K562 (cell line): ENCODE data around the gene DNASE2B. TPM values are rescaled to one million over a fixed set of nuclear protein-coding genes. Genes with fewer than 3 reads are reported as not detected.

ENCODE experiments used
- ATAC-seq: fragments of 200-7000 bp; cut with Tn5 transposase; 3 replicates; pipeline ENCODE4 v1.9.1; 2020; ENCODE audit warnings: moderate library complexity
- BruUV-seq: library from RNA; stranded (reverse); fragments of 400-500 nt; replicated peaks from 2 replicates; lab custom pipeline; 2021; lab: Mats Ljungman, UMichigan
- CTCF ChIA-PET: fragments of 300-600 bp; formaldehyde crosslinking; extraction: SDS; loops from one replicate; lab custom pipeline; 2021; ENCODE audit warnings: low intra/inter-chr PET ratio; lab: Yijun Ruan, JAX
- POLR2A ChIA-PET: fragments of 300-600, 350-650 bp; sonication (Branson Sonifier 250); formaldehyde crosslinking; extraction: SDS; loops from one replicate; lab custom pipeline; 2021; ENCODE audit warnings: antibody characterized with exemption, inconsistent platforms; lab: Yijun Ruan, JAX
- DNase-seq, 4 experiments: peaks; one replicate each; pipeline versions ENCODE4 v3.0.0 to v3.0.0-alpha.2; 2011 to 2018; ENCODE audit warnings: low spot score in 3 of 4, mixed read lengths in 3 of 4; ENCODE audit errors: extremely low read depth in 1 of 4
- FAIRE-seq: peaks from 2 replicates; lab custom pipeline; 2011; peaks lifted over from hg19 to GRCh38; lab: Jason Lieb, UNC
- H2AFZ ChIP-seq: 2 replicates; pipeline ENCODE4 v1.6.0; 2011; ENCODE audit warnings: low read depth, low read length, control low read depth, inconsistent platforms
- H3K27ac ChIP-seq: fragments of 200-600 bp; 3 replicates; pipeline ENCODE4 v1.8.0; 2011; ENCODE audit warnings: low read depth, mild to moderate bottlenecking, control low read depth, inconsistent platforms, low read length, moderate library complexity, mixed read lengths; ENCODE audit errors: extremely low read depth
- H3K27me3 ChIP-seq, 2 experiments: fragments of 300-600 bp in 1 of 2; 2 replicates in 1 of 2; 3 replicates in 1 of 2; pipeline versions ENCODE4 v1.6.0 to v1.8.0; 2011; ENCODE audit warnings: inconsistent platforms in 2 of 2, low read length in 2 of 2, mild to moderate bottlenecking in 1 of 2, mixed read lengths in 1 of 2, moderate library complexity in 1 of 2; ENCODE audit not compliant: control insufficient read depth in 2 of 2, insufficient read depth in 2 of 2
- H3K36me3 ChIP-seq: fragments of 300-600 bp; 3 replicates; pipeline ENCODE4 v1.8.0; 2011; ENCODE audit warnings: mild to moderate bottlenecking, low read length, inconsistent platforms; ENCODE audit not compliant: control insufficient read depth, insufficient read depth
- H3K4me1 ChIP-seq, 2 experiments: fragments of 200-600 bp in 1 of 2; replicated peaks in 1 of 2; 2 replicates in 1 of 2; 3 replicates in 1 of 2; pipeline versions ENCODE4 v1.5.1 to v1.8.0; 2011; ENCODE audit warnings: inconsistent platforms in 2 of 2, low read length in 2 of 2, mild to moderate bottlenecking in 1 of 2, mixed read lengths in 1 of 2, moderate library complexity in 1 of 2; ENCODE audit not compliant: control insufficient read depth in 2 of 2, insufficient read depth in 2 of 2
- H3K4me2 ChIP-seq: 2 replicates; pipeline ENCODE4 v1.6.1; 2011; ENCODE audit warnings: low read length, control low read depth, inconsistent platforms, mixed read lengths; ENCODE audit not compliant: insufficient read depth
- H3K4me3 ChIP-seq: fragments of 200-600 bp; sonication (generic), shearing (Covaris generic); 2 replicates; pipeline ENCODE4 v1.5.1; 2016; ENCODE audit warnings: control low read depth, inconsistent platforms
- H3K79me2 ChIP-seq: fragments of 200-600 bp; 3 replicates; pipeline ENCODE4 v1.8.0; 2011; ENCODE audit warnings: low read length, inconsistent platforms; ENCODE audit not compliant: control insufficient read depth, insufficient read depth
- H3K9ac ChIP-seq, 2 experiments: 2 replicates each; pipeline versions ENCODE4 v1.6.0 to v1.6.1; 2011; ENCODE audit warnings: low read depth in 2 of 2, low read length in 2 of 2, control low read depth in 1 of 2, inconsistent platforms in 1 of 2, mild to moderate bottlenecking in 1 of 2, mixed read lengths in 1 of 2; ENCODE audit not compliant: insufficient read depth in 1 of 2
- H3K9me1 ChIP-seq: one replicate; pipeline ENCODE4 v1.6.0; 2011; ENCODE audit warnings: inconsistent platforms, mild to moderate bottlenecking, low read length, moderate library complexity; ENCODE audit not compliant: control insufficient read depth, insufficient read depth
- H3K9me3 ChIP-seq: replicated peaks from 2 replicates; pipeline ENCODE4 v1.5.1; 2011; ENCODE audit warnings: low read depth, low read length, inconsistent platforms; ENCODE audit not compliant: control insufficient read depth, insufficient read depth
- H4K20me1 ChIP-seq: replicated peaks from 2 replicates; pipeline ENCODE4 v1.6.1; 2011; ENCODE audit warnings: low read length, inconsistent platforms, mixed read lengths; ENCODE audit not compliant: control insufficient read depth, insufficient read depth
- ARID1B ChIP-seq: fragments of 450-650 bp; IDR thresholded peaks from 2 replicates; pipeline ENCODE4 v1.6.1; 2016; ENCODE audit warnings: antibody characterized with exemption, mild to moderate bottlenecking, inconsistent platforms
- CBFA2T3 ChIP-seq: fragments of 450-650 bp; IDR thresholded peaks from 2 replicates; pipeline ENCODE4 v1.6.1; 2017
- CHD2 ChIP-seq: IDR thresholded peaks from 2 replicates; pipeline ENCODE4 v1.6.1; 2011; ENCODE audit warnings: low read depth, low read length
- CTBP1 ChIP-seq: fragments of 450-650 bp; IDR thresholded peaks from 2 replicates; pipeline ENCODE4 v1.6.1; 2016; ENCODE audit warnings: borderline replicate concordance
- EGR1 ChIP-seq: fragments of 450-650 bp; conservative IDR thresholded peaks from 2 replicates; pipeline ENCODE4 v1.6.1; 2017; ENCODE audit warnings: mild to moderate bottlenecking
- ETV5 ChIP-seq: sonication (generic); formaldehyde crosslinking; IDR thresholded peaks from 2 replicates; pipeline ENCODE4 v1.4.0; 2020; ENCODE audit warnings: low read depth, mild to moderate bottlenecking, missing genetic modification reagents
- FIP1L1 ChIP-seq: fragments of 200-400 bp; formaldehyde crosslinking; IDR thresholded peaks from 2 replicates; pipeline ENCODE4 v1.6.1; 2018; ENCODE audit warnings: mild to moderate bottlenecking, low read depth, low read length; ENCODE audit not compliant: poor library complexity, severe bottlenecking
- HIVEP1 ChIP-seq: fragments of 250-450 bp; sonication (Bioruptor Pico); IDR thresholded peaks from 2 replicates; pipeline ENCODE4 v1.4.0; 2020; ENCODE audit warnings: mild to moderate bottlenecking
- KLF13 ChIP-seq: fragments of 450-650 bp; IDR thresholded peaks from 2 replicates; pipeline ENCODE4 v1.6.1; 2016; ENCODE audit warnings: missing genetic modification characterization, low read depth, mild to moderate bottlenecking, missing compliant biosample characterization, moderate library complexity, borderline replicate concordance
- MAFF ChIP-seq: IDR thresholded peaks from 2 replicates; pipeline ENCODE4 v1.6.1; 2012; ENCODE audit warnings: low read length, improper control_type of control experiment
- MTF1 ChIP-seq: fragments of 250-450 bp; sonication (Bioruptor Pico); IDR thresholded peaks from 2 replicates; pipeline ENCODE4 v1.9.0; 2021; ENCODE audit warnings: moderate library complexity, mild to moderate bottlenecking, inconsistent platforms, borderline replicate concordance
- POLR2H ChIP-seq: IDR thresholded peaks from 2 replicates; pipeline ENCODE4 v1.6.1; 2016; ENCODE audit warnings: missing genetic modification characterization, low read depth, mild to moderate bottlenecking, control low read depth, missing compliant biosample characterization, moderate library complexity
- RBBP5 ChIP-seq: fragments of 200-600 bp; sonication (generic); IDR thresholded peaks from 2 replicates; pipeline ENCODE4 v1.6.1; 2012; ENCODE audit warnings: borderline replicate concordance, mild to moderate bottlenecking, low read length, control low read depth, inconsistent platforms; ENCODE audit not compliant: insufficient read depth, poor library complexity, severe bottlenecking
- RBM34 ChIP-seq: fragments of 200-400 bp; formaldehyde crosslinking; IDR thresholded peaks from 2 replicates; pipeline ENCODE4 v1.6.1; 2018; ENCODE audit warnings: low read length, borderline replicate concordance; ENCODE audit not compliant: insufficient read depth
- STAT5A ChIP-seq: IDR thresholded peaks from 2 replicates; pipeline ENCODE4 v1.6.1; 2012; ENCODE audit warnings: low read length, inconsistent platforms, borderline replicate concordance
- TCF3 ChIP-seq: sonication (generic); formaldehyde crosslinking; IDR thresholded peaks from 2 replicates; pipeline ENCODE4 v1.4.0; 2020; ENCODE audit warnings: mild to moderate bottlenecking, missing genetic modification reagents
- ZNF217 ChIP-seq: sonication (generic); formaldehyde crosslinking; IDR thresholded peaks from 2 replicates; pipeline ENCODE4 v1.8.0; 2022; ENCODE audit warnings: mild to moderate bottlenecking, missing genetic modification reagents
- ZNF445 ChIP-seq: fragments of 250-450 bp; sonication (Bioruptor Pico); IDR thresholded peaks from 2 replicates; pipeline ENCODE4 v1.4.0; 2020; ENCODE audit warnings: low read depth, mild to moderate bottlenecking, moderate library complexity
- ZNF75A ChIP-seq: fragments of 450-650 bp; formaldehyde crosslinking; IDR thresholded peaks from 2 replicates; pipeline ENCODE4 v1.4.0; 2020; ENCODE audit warnings: mild to moderate bottlenecking
- WGBS: fragments of 100-300 bp; shearing (Covaris generic); methylation state at CpG from one replicate; pipeline ENCODE4 v1.1.6; 2016; ENCODE audit warnings: low coverage, mixed read lengths; ENCODE audit not compliant: insufficient coverage; ENCODE audit errors: missing lambda C conversion rate; 5-methylcytosine and 5-hydroxymethylcytosine counted together
- in situ Hi-C: fragments of 300-500 bp; cut with MboI; formaldehyde crosslinking; loops from 4 replicates; pipeline ENCODE4 v1.15.0; 2018; ENCODE audit warnings: inconsistent platforms, mixed read lengths
- intact Hi-C: fragments of 100-400 bp; cut with micrococcal nuclease; formaldehyde crosslinking; loops from 2 replicates; pipeline ENCODE4 v1.14.2; 2022
- polyA plus RNA-seq, 8 experiments: library from polyadenylated mRNA; depleted of rRNA in 4 of 8; stranded (reverse) in 5 of 8; unstranded in 3 of 8; fragments of >200 nt; fragmentation: Nextera tagmentation in 2 of 8; fragmentation: Illumina TruSeq in 1 of 8; extraction: Ambion mirVana in 2 of 8; extraction: Trizol in 1 of 8; gene quantifications; 2 replicates each; pipeline versions ENCODE4 v1.2.1 to v1.2.3, GENCODE V29; 2011 to 2014; ENCODE audit warnings: inconsistent platforms in 1 of 8, missing spikeins in 1 of 8
- total RNA-seq, 7 experiments: library from RNA; depleted of rRNA in 6 of 7; stranded (reverse); fragments of >200 nt in 6 of 7; fragmentation: Illumina TruSeq in 2 of 7; extraction: Trizol in 2 of 7; gene quantifications; 2 replicates each; pipeline versions ENCODE4 v1.2.1 to v1.2.3, GENCODE V29; 2011 to 2021; ENCODE audit warnings: low replicate concordance in 1 of 7
- TF ChIP-seq, protein P1 (sequence below): sonication (generic); formaldehyde crosslinking; IDR thresholded peaks from 2 replicates; pipeline ENCODE4 v1.8.1; 2023; ENCODE audit warnings: mild to moderate bottlenecking, missing genetic modification reagents, moderate library complexity
- TF ChIP-seq, protein P2 (sequence below): fragments of 250-450 bp; sonication (Bioruptor Pico); IDR thresholded peaks from 2 replicates; pipeline ENCODE4 v1.4.0; 2020; ENCODE audit warnings: mild to moderate bottlenecking, moderate library complexity, borderline replicate concordance

The DNASE2B gene
- total and polyA plus RNA-seq, 9 of the 15 experiments (the other 6 are each of a cell fraction or from before 2014, with no cell fraction given) = not detected

DNA sequence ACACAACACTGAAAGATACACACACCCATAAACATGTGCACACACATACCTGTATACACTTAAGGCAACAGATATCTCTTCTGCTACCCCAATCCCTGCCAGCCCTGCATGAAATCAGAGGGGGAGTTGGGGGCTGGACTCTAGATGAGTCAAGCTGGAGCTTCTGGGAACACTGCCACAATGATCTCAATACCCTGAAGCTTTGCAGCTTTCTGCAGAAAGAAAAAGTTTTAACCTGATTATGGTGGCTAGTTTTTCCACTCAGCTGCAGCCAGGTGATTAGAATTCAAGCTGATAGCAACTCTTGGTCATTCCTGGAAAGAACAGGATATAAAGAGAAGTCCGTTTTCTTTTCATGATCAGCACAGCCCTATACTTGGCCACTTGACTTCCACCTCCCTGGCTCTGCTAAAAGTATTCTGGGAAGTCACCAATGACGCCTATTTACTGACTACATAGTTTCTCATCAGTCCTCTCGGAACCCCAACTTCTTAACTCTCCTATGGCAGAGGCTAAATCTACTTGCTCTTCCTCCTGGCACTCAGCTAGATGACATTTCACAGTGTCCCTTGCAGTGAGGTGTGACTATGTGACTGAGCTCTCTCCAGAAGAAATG is 20.7 kb upstream of the DNASE2B start:
- H3K27me3 ChIP-seq = no peaks in the 10 kb centered on the region
- intact Hi-C loops (no loop called here), in situ Hi-C loops (no loop called here)
- no peaks in the 10 kb centered on the region for H3K9me1 ChIP-seq
- no peaks in the 10 kb centered on the region for H3K9me3 ChIP-seq
- no peak overlapping the region for H3K4me3 ChIP-seq
- 0% methylated on average over 3 of the region's 3 CpGs for WGBS
- H2AFZ ChIP-seq = peak overlapping the region; percentile 18; the same call in 1 of the 2 replicates
- no peak overlapping the region; the same call in 1 of the 2 replicates for H3K4me2 ChIP-seq
- H3K4me1 ChIP-seq = peaks cover 0 to 7% of the 10 kb centered on the region in 2 experiments; a peak in 2 of 5 replicates
- DNase-seq (peak in 1 of 4 experiments; percentile 35), ATAC-seq (no peak), FAIRE-seq (peak; percentile 70)
- CTCF ChIA-PET = no interaction called here
- no peaks in the 10 kb centered on the region for H3K79me2 ChIP-seq
- BruUV-seq = no TSS peak
- H3K36me3 ChIP-seq = no peaks in the 10 kb centered on the region
- no peaks in the 10 kb centered on the region for H4K20me1 ChIP-seq
- POLR2A ChIA-PET = interaction anchor here (0.6 to 1.0 kb wide), 2 partner anchors 12 to 13 kb away, joined by 3 read pairs; no protein-coding TSS in a partner anchor
- no peak overlapping the region for H3K9ac ChIP-seq
- no peak overlapping the region for H3K27ac ChIP-seq
- TF ChIP-seq CBFA2T3 (peak; percentile 25; the same call in 1 of the 2 replicates), CTBP1 (no peak), ZNF445 (no peak), FIP1L1 (no peak), MAFF (no peak), RBM34 (no peak), ETV5 (CRISPR knock-in tag) (no peak), KLF13 (tag) (no peak), POLR2H (tag) (no peak), MTF1 (CRISPR knock-in tag) (no peak), RBBP5 (no peak), ARID1B (peak; percentile 49; the same call in 1 of the 2 replicates), TCF3 (CRISPR knock-in tag) (peak; percentile 75), STAT5A (no peak), EGR1 (no peak), HIVEP1 (CRISPR knock-in tag) (no peak), ZNF75A (CRISPR knock-in tag) (no peak), ZNF217 (no peak), CHD2 (no peak)
- TF ChIP-seq, protein P1, sequence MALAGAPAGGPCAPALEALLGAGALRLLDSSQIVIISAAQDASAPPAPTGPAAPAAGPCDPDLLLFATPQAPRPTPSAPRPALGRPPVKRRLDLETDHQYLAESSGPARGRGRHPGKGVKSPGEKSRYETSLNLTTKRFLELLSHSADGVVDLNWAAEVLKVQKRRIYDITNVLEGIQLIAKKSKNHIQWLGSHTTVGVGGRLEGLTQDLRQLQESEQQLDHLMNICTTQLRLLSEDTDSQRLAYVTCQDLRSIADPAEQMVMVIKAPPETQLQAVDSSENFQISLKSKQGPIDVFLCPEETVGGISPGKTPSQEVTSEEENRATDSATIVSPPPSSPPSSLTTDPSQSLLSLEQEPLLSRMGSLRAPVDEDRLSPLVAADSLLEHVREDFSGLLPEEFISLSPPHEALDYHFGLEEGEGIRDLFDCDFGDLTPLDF (CRISPR knock-in tag) = no peak
- TF ChIP-seq, protein P2, sequence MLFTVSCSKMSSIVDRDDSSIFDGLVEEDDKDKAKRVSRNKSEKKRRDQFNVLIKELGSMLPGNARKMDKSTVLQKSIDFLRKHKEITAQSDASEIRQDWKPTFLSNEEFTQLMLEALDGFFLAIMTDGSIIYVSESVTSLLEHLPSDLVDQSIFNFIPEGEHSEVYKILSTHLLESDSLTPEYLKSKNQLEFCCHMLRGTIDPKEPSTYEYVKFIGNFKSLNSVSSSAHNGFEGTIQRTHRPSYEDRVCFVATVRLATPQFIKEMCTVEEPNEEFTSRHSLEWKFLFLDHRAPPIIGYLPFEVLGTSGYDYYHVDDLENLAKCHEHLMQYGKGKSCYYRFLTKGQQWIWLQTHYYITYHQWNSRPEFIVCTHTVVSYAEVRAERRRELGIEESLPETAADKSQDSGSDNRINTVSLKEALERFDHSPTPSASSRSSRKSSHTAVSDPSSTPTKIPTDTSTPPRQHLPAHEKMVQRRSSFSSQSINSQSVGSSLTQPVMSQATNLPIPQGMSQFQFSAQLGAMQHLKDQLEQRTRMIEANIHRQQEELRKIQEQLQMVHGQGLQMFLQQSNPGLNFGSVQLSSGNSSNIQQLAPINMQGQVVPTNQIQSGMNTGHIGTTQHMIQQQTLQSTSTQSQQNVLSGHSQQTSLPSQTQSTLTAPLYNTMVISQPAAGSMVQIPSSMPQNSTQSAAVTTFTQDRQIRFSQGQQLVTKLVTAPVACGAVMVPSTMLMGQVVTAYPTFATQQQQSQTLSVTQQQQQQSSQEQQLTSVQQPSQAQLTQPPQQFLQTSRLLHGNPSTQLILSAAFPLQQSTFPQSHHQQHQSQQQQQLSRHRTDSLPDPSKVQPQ = no peak
